Neural cell (in vitro differentiated cells): ENCODE measurements around the gene APOBEC3F. TPM values are rescaled to one million over a fixed set of nuclear protein-coding genes. Genes with fewer than 3 reads are reported as not detected.

ENCODE experiments used
- H2AFZ ChIP-seq: fragments of 200-600, 300-800 bp; sonication (generic), shearing (Covaris generic); 2 replicates; pipeline ENCODE4 v1.6.0; 2014; ENCODE audit warnings: low read depth, mild to moderate bottlenecking, antibody characterized with exemption, low read length, moderate library complexity
- H3F3A ChIP-seq: fragments of 200-600 bp; shearing (Covaris generic); 2 replicates; pipeline ENCODE4 v1.6.1; 2016; ENCODE audit warnings: mild to moderate bottlenecking, moderate library complexity, mixed read lengths, antibody characterized with exemption, low read length; ENCODE audit not compliant: insufficient read depth, poor library complexity, severe bottlenecking
- H3K27ac ChIP-seq: fragments of 200-600, 300-800 bp; sonication (generic), shearing (Covaris generic); 2 replicates; pipeline ENCODE4 v1.5.1; 2014; ENCODE audit warnings: mild to moderate bottlenecking, low read length, moderate library complexity
- H3K27me3 ChIP-seq: fragments of 300-800, 200-600 bp; sonication (generic), shearing (Covaris generic); 2 replicates; pipeline ENCODE4 v1.6.0; 2014; ENCODE audit warnings: mild to moderate bottlenecking, low read depth, low read length, moderate library complexity; ENCODE audit not compliant: insufficient read depth
- H3K36me3 ChIP-seq: fragments of 300-800, 200-600 bp; sonication (generic), shearing (Covaris generic); 2 replicates; pipeline ENCODE4 v1.5.1; 2014; ENCODE audit warnings: mild to moderate bottlenecking, antibody characterized with exemption, low read length, moderate library complexity; ENCODE audit not compliant: insufficient read depth
- H3K4me2 ChIP-seq: fragments of 300-800, 200-600 bp; sonication (generic), shearing (Covaris generic); 2 replicates; pipeline ENCODE4 v1.6.0; 2014; ENCODE audit warnings: mild to moderate bottlenecking, low read length
- H3K4me3 ChIP-seq: fragments of 300-800, 200-600 bp; sonication (generic), shearing (Covaris generic); 2 replicates; pipeline ENCODE4 v1.5.1; 2014; ENCODE audit warnings: mild to moderate bottlenecking, low read length, moderate library complexity
- H3K79me2 ChIP-seq: fragments of 200-600 bp; shearing (Covaris generic); replicated peaks from 2 replicates; pipeline ENCODE4 v1.6.0; 2014; ENCODE audit warnings: mild to moderate bottlenecking, low read length, moderate library complexity; ENCODE audit not compliant: insufficient read depth
- H3K9ac ChIP-seq: fragments of 300-800, 200-600 bp; sonication (generic), shearing (Covaris generic); 2 replicates; pipeline ENCODE4 v1.6.1; 2016; ENCODE audit warnings: mild to moderate bottlenecking, low read length, mixed read lengths
- H3K9me2 ChIP-seq: fragments of 200-600 bp; shearing (Covaris generic); 2 replicates; pipeline ENCODE4 v1.6.1; 2016; ENCODE audit warnings: mild to moderate bottlenecking, low read length, mixed read lengths; ENCODE audit not compliant: insufficient read depth
- H3K9me3 ChIP-seq: fragments of 200-600, 300-800 bp; sonication (generic), shearing (Covaris generic); 2 replicates; pipeline ENCODE4 v1.6.1; 2016; ENCODE audit warnings: mild to moderate bottlenecking, mixed run types, low read length, moderate library complexity, mixed read lengths
- H4K20me1 ChIP-seq: fragments of 200-600 bp; shearing (Covaris generic); 2 replicates; pipeline ENCODE4 v1.6.1; 2016; ENCODE audit warnings: mild to moderate bottlenecking, mixed run types; ENCODE audit not compliant: insufficient read depth
- EP300 ChIP-seq: fragments of 450-650 bp; conservative IDR thresholded peaks from 2 replicates; pipeline ENCODE4 v1.6.1; 2014; ENCODE audit warnings: antibody characterized with exemption, mild to moderate bottlenecking, moderate library complexity; ENCODE audit not compliant: poor library complexity, severe bottlenecking
- EZH2 ChIP-seq: fragments of 200-600, 300-800 bp; shearing (Covaris generic), sonication (generic); IDR thresholded peaks from 2 replicates; pipeline ENCODE4 v1.6.1; 2014; ENCODE audit warnings: antibody characterized with exemption, low read length, borderline replicate concordance, mild to moderate bottlenecking; ENCODE audit not compliant: insufficient read depth, poor library complexity, severe bottlenecking
- MXI1 ChIP-seq: fragments of 450-650 bp; conservative IDR thresholded peaks from 2 replicates; pipeline ENCODE4 v1.6.1; 2014; ENCODE audit warnings: antibody characterized with exemption, mild to moderate bottlenecking; ENCODE audit not compliant: poor library complexity, severe bottlenecking
- POLR2AphosphoS5 ChIP-seq: IDR thresholded peaks from 2 replicates; pipeline ENCODE4 v1.6.1; 2012
- RAD21 ChIP-seq: fragments of 450-650 bp; conservative IDR thresholded peaks from 2 replicates; pipeline ENCODE4 v1.6.1; 2014; ENCODE audit warnings: antibody characterized with exemption, mild to moderate bottlenecking, moderate library complexity
- SMC3 ChIP-seq: fragments of 450-650 bp; conservative IDR thresholded peaks from 2 replicates; pipeline ENCODE4 v1.6.1; 2014; ENCODE audit warnings: antibody characterized with exemption, mild to moderate bottlenecking, moderate library complexity; ENCODE audit not compliant: poor library complexity
- TAF1 ChIP-seq: IDR thresholded peaks from 2 replicates; pipeline ENCODE4 v1.6.1; 2012; ENCODE audit warnings: low read depth
- polyA plus RNA-seq: library from polyadenylated mRNA; depleted of rRNA; stranded (reverse); fragments of >200 nt; gene quantifications from 2 replicates; pipeline ENCODE4 v1.2.3, GENCODE V29; 2014
- TF ChIP-seq, protein P1 (sequence below): fragments of 450-650 bp; IDR thresholded peaks from 2 replicates; pipeline ENCODE4 v1.5.1; 2014; ENCODE audit warnings: antibody characterized with exemption, mild to moderate bottlenecking, moderate library complexity; ENCODE audit not compliant: poor library complexity, severe bottlenecking
- TF ChIP-seq, protein P2 (sequence below): IDR thresholded peaks from 2 replicates; pipeline ENCODE4 v1.6.1; 2012; ENCODE audit warnings: borderline replicate concordance

Gene APOBEC3F
- polyA plus RNA-seq, 1 donor from 2014 or later, result not detected

DNA sequence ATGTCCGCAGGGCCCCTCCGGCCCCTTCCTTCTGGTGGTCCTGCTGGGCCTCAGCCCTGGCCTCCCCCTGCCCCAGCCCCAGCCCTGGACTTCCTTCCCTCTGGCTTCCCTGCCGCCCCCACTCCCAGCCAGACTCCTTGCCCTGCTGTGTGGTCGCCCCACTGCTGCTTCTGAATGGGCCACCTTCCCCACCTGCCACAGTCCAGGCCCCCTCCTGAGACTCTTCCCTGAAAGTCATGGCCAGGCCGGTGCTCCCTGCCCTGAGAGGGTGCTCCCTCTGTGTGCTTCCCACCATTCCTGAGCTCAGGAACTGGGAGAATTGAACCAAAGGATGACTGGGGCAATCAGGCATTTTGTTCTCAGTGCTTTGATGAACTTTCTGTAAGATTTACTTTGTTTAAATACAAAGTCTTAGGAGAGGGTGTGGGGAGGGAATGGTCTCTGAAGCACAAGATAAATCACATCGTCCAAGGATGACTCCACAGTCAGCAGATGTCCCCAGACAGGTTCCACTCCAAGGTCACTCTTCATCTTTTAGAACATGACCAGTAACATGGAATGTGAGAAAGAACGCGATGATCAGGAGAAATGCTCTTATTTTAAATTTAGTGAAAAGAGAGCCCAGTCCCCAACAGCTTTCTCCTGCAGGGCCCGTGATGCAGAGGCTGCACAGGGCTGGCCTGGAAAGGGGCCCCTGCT is 19.0 kb upstream of the APOBEC3F start:
- no peaks in the 10 kb centered on the region for H3K79me2 ChIP-seq
- no peaks in the 10 kb centered on the region for H3K36me3 ChIP-seq
- no peaks in the 10 kb centered on the region for H3K27me3 ChIP-seq
- H3F3A ChIP-seq, result no peaks in the 10 kb centered on the region
- H3K9me3 ChIP-seq, result no peaks in the 10 kb centered on the region
- no peak overlapping the region for H3K27ac ChIP-seq
- no peak overlapping the region for H2AFZ ChIP-seq
- H3K9ac ChIP-seq, result no peak overlapping the region
- no peaks in the 10 kb centered on the region for H3K9me2 ChIP-seq
- TF ChIP-seq, protein P1, sequence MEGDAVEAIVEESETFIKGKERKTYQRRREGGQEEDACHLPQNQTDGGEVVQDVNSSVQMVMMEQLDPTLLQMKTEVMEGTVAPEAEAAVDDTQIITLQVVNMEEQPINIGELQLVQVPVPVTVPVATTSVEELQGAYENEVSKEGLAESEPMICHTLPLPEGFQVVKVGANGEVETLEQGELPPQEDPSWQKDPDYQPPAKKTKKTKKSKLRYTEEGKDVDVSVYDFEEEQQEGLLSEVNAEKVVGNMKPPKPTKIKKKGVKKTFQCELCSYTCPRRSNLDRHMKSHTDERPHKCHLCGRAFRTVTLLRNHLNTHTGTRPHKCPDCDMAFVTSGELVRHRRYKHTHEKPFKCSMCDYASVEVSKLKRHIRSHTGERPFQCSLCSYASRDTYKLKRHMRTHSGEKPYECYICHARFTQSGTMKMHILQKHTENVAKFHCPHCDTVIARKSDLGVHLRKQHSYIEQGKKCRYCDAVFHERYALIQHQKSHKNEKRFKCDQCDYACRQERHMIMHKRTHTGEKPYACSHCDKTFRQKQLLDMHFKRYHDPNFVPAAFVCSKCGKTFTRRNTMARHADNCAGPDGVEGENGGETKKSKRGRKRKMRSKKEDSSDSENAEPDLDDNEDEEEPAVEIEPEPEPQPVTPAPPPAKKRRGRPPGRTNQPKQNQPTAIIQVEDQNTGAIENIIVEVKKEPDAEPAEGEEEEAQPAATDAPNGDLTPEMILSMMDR, result no peak
- no peak for TF ChIP-seq SMC3
- TF ChIP-seq MXI1, result no peak
- no peak for TF ChIP-seq TAF1
- TF ChIP-seq POLR2AphosphoS5, result no peak
- TF ChIP-seq, protein P2, sequence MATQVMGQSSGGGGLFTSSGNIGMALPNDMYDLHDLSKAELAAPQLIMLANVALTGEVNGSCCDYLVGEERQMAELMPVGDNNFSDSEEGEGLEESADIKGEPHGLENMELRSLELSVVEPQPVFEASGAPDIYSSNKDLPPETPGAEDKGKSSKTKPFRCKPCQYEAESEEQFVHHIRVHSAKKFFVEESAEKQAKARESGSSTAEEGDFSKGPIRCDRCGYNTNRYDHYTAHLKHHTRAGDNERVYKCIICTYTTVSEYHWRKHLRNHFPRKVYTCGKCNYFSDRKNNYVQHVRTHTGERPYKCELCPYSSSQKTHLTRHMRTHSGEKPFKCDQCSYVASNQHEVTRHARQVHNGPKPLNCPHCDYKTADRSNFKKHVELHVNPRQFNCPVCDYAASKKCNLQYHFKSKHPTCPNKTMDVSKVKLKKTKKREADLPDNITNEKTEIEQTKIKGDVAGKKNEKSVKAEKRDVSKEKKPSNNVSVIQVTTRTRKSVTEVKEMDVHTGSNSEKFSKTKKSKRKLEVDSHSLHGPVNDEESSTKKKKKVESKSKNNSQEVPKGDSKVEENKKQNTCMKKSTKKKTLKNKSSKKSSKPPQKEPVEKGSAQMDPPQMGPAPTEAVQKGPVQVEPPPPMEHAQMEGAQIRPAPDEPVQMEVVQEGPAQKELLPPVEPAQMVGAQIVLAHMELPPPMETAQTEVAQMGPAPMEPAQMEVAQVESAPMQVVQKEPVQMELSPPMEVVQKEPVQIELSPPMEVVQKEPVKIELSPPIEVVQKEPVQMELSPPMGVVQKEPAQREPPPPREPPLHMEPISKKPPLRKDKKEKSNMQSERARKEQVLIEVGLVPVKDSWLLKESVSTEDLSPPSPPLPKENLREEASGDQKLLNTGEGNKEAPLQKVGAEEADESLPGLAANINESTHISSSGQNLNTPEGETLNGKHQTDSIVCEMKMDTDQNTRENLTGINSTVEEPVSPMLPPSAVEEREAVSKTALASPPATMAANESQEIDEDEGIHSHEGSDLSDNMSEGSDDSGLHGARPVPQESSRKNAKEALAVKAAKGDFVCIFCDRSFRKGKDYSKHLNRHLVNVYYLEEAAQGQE, result no peak
- no peak for TF ChIP-seq EZH2
- no peak for TF ChIP-seq RAD21
- no peak for TF ChIP-seq EP300
- H4K20me1 ChIP-seq, result no peaks in the 10 kb centered on the region
- H3K4me2 ChIP-seq, result no peak overlapping the region
- no peak overlapping the region for H3K4me3 ChIP-seq

DNA sequence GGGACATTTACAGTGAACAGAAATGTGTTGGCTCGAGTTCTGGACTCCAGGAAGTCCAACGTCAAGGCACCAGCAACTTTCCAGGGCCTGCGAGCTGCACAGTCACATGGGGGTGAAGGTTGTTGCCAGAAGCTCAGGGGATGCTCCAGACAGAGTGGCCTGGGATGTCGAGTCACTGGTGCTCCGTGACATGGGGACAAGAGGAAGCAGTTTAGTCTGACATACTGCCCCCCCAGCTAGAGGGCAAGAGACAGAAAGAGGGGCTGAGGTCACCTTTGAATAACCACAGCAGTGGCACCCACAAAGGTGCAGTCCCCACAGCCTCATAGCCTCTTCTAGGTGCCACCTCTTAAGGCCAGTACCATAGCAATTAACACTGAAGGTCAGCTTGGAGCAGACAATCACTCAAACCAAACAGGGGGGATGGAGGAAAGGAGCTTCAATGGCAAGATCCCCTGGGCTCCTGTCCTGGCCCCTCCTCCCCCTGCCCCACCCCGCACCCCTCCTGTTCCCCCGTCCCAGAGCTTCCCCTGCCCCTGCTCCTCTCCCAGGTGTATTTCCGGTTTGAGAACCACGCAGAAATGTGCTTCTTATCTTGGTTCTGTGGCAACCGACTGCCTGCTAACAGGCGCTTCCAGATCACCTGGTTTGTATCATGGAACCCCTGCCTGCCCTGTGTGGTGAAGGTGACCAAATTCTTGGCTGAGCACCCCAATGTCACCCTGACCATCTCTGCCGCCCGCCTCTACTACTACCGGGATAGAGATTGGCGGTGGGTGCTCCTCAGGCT is 15.9 kb upstream of the APOBEC3F start:
- Histone ChIP-seq H3K9me3 (no peaks in the 10 kb centered on the region), H3K9me2 (no peaks in the 10 kb centered on the region), H3K4me3 (no peak overlapping the region), H3K36me3 (no peaks in the 10 kb centered on the region), H3K27ac (no peak overlapping the region), H4K20me1 (no peaks in the 10 kb centered on the region), H3K9ac (no peak overlapping the region), H3F3A (no peaks in the 10 kb centered on the region), H3K79me2 (no peaks in the 10 kb centered on the region), H3K4me2 (no peak overlapping the region), H3K27me3 (no peaks in the 10 kb centered on the region), H2AFZ (no peak overlapping the region)
- TF ChIP-seq EZH2 (no peak), RAD21 (no peak), MXI1 (no peak), TAF1 (no peak), EP300 (no peak), SMC3 (no peak), POLR2AphosphoS5 (no peak)
- TF ChIP-seq, protein P2, result no peak
- TF ChIP-seq, protein P1, result no peak
